HepG2 (cell line): ENCODE results near the gene PCDHB9. TPM values are rescaled to one million over a fixed set of nuclear protein-coding genes. Genes with fewer than 3 reads are reported as not detected.

ENCODE experiments used
- ATAC-seq: fragments of 200-7000 bp; cut with Tn5 transposase; 3 replicates; pipeline ENCODE4 v1.9.1; 2020; ENCODE audit warnings: mild to moderate bottlenecking, moderate library complexity
- BruUV-seq: library from RNA; stranded (reverse); fragments of 400-500 nt; replicated peaks from 2 replicates; lab custom pipeline; 2021; lab: Mats Ljungman, UMichigan
- CTCF ChIA-PET: fragments of 300-600 bp; formaldehyde crosslinking; extraction: SDS; loops from one replicate; lab custom pipeline; 2021; ENCODE audit warnings: low total read pairs, inconsistent platforms, low intra/inter-chr PET ratio; lab: Yijun Ruan, JAX
- POLR2A ChIA-PET: fragments of 350-600 bp; sonication (Branson Sonifier 250); formaldehyde crosslinking; loops from one replicate; lab custom pipeline; 2020; ENCODE audit warnings: antibody characterized with exemption, inconsistent platforms; lab: Yijun Ruan, JAX
- DNase-seq: peaks from one replicate; pipeline ENCODE4 v3.0.0-alpha.2; 2015; ENCODE audit warnings: low spot score
- FAIRE-seq: peaks from 3 replicates; lab custom pipeline; 2011; peaks lifted over from hg19 to GRCh38; lab: Jason Lieb, UNC
- H2AFZ ChIP-seq: one replicate; pipeline ENCODE4 v1.6.1; 2011; ENCODE audit warnings: low read length, inconsistent platforms
- H3K27ac ChIP-seq: fragments of 300-600 bp; 3 replicates; pipeline ENCODE4 v1.8.0; 2011; ENCODE audit warnings: mixed run types, mild to moderate bottlenecking, mixed read lengths, low read length, inconsistent platforms; ENCODE audit not compliant: insufficient read depth; ENCODE audit errors: extremely low read length
- H3K27me3 ChIP-seq, 2 experiments: fragments of 200-600 bp in 1 of 2; 2 replicates in 1 of 2; 3 replicates in 1 of 2; pipeline versions ENCODE4 v1.6.0 to v1.8.0; 2011; ENCODE audit warnings: low read length in 2 of 2, mild to moderate bottlenecking in 2 of 2, moderate library complexity in 2 of 2, inconsistent platforms in 1 of 2; ENCODE audit not compliant: insufficient read depth in 2 of 2, control insufficient read depth in 1 of 2
- H3K36me3 ChIP-seq, 2 experiments: fragments of 200-600 bp in 1 of 2; replicated peaks in 1 of 2; 2 replicates in 1 of 2; 3 replicates in 1 of 2; pipeline versions ENCODE4 v1.5.1 to v1.8.0; 2011; ENCODE audit warnings: low read length in 2 of 2, inconsistent platforms in 1 of 2; ENCODE audit not compliant: insufficient read depth in 2 of 2, control insufficient read depth in 1 of 2
- H3K4me1 ChIP-seq: 2 replicates; pipeline ENCODE4 v1.5.1; 2012; ENCODE audit warnings: low read length, inconsistent platforms; ENCODE audit not compliant: insufficient read depth
- H3K4me2 ChIP-seq: 2 replicates; pipeline ENCODE4 v1.6.0; 2011; ENCODE audit warnings: low read depth, low read length, inconsistent platforms
- H3K4me3 ChIP-seq, 3 experiments: fragments of 200-600 bp in 1 of 3; sonication (generic), shearing (Covaris generic) in 1 of 3; replicated peaks in 1 of 3; 2 replicates each; pipeline ENCODE4 v1.5.1; 2011 to 2016; ENCODE audit warnings: low read length in 3 of 3, inconsistent platforms in 2 of 3, low read depth in 2 of 3, mild to moderate bottlenecking in 2 of 3, control low read depth in 1 of 3, mixed read lengths in 1 of 3; ENCODE audit not compliant: insufficient read depth in 1 of 3
- H3K79me2 ChIP-seq: one replicate; pipeline ENCODE4 v1.6.1; 2011; ENCODE audit warnings: low read length, inconsistent platforms; ENCODE audit not compliant: insufficient read depth
- H3K9ac ChIP-seq: 2 replicates; pipeline ENCODE4 v1.6.0; 2011; ENCODE audit warnings: mild to moderate bottlenecking, low read depth, low read length, inconsistent platforms; ENCODE audit not compliant: insufficient read depth
- H3K9me3 ChIP-seq: 2 replicates; pipeline ENCODE4 v1.5.1; 2012; ENCODE audit warnings: mild to moderate bottlenecking, low read length
- H4K20me1 ChIP-seq: 2 replicates; pipeline ENCODE4 v1.6.0; 2011; ENCODE audit warnings: inconsistent platforms, mild to moderate bottlenecking, low read length, moderate library complexity; ENCODE audit not compliant: insufficient read depth
- EED ChIP-seq: sonication (generic); formaldehyde crosslinking; IDR thresholded peaks from 2 replicates; pipeline ENCODE4 v1.5.0; 2020; ENCODE audit warnings: mild to moderate bottlenecking, missing genetic modification reagents
- FLYWCH1 ChIP-seq: sonication (generic); formaldehyde crosslinking; IDR thresholded peaks from 2 replicates; pipeline ENCODE4 v1.8.1; 2023; ENCODE audit warnings: mild to moderate bottlenecking, missing genetic modification reagents
- FOXJ3 ChIP-seq: sonication (generic); formaldehyde crosslinking; IDR thresholded peaks from 2 replicates; pipeline ENCODE4 v1.4.0; 2020; ENCODE audit warnings: missing genetic modification reagents, mild to moderate bottlenecking, borderline replicate concordance
- ISL2 ChIP-seq: sonication (generic); formaldehyde crosslinking; IDR thresholded peaks from 2 replicates; pipeline ENCODE4 v1.5.0; 2020; ENCODE audit warnings: missing genetic modification reagents
- KLF12 ChIP-seq: sonication (generic); formaldehyde crosslinking; IDR thresholded peaks from 2 replicates; pipeline ENCODE4 v1.4.0; 2020; ENCODE audit warnings: missing genetic modification reagents, borderline replicate concordance
- MED1 ChIP-seq: sonication (generic); formaldehyde crosslinking; IDR thresholded peaks from 2 replicates; pipeline ENCODE4 v1.4.0; 2020; ENCODE audit warnings: missing genetic modification reagents
- PHF21A ChIP-seq: sonication (generic); formaldehyde crosslinking; IDR thresholded peaks from 2 replicates; pipeline ENCODE4 v1.5.0; 2020; ENCODE audit warnings: mild to moderate bottlenecking, missing genetic modification reagents
- RAD21 ChIP-seq: fragments of 450-650 bp; formaldehyde crosslinking; IDR thresholded peaks from 2 replicates; pipeline ENCODE4 v1.5.0; 2020; ENCODE audit warnings: mild to moderate bottlenecking
- RORA ChIP-seq: sonication (generic); formaldehyde crosslinking; IDR thresholded peaks from 2 replicates; pipeline ENCODE4 v1.5.0; 2020; ENCODE audit warnings: mild to moderate bottlenecking, missing genetic modification reagents, moderate library complexity
- SAP130 ChIP-seq: IDR thresholded peaks from 2 replicates; pipeline ENCODE4 v1.6.1; 2016; ENCODE audit warnings: low read depth
- SMC3 ChIP-seq: IDR thresholded peaks from 2 replicates; pipeline ENCODE4 v1.6.1; 2011; ENCODE audit warnings: low read length, improper control_type of control experiment
- SOX6 ChIP-seq, 2 experiments: fragments of 450-650 bp in 1 of 2; sonication (generic) in 1 of 2; formaldehyde crosslinking in 1 of 2; IDR thresholded peaks; 2 replicates each; pipeline versions ENCODE4 v1.4.0 to v1.6.1; 2017 to 2020; ENCODE audit warnings: antibody characterized with exemption in 1 of 2, mild to moderate bottlenecking in 1 of 2, missing genetic modification reagents in 1 of 2
- TFDP1 ChIP-seq: IDR thresholded peaks from 2 replicates; pipeline ENCODE4 v1.6.1; 2016; ENCODE audit warnings: missing compliant biosample characterization, missing genetic modification reagents, borderline replicate concordance
- XBP1 ChIP-seq: sonication (generic); formaldehyde crosslinking; IDR thresholded peaks from 2 replicates; pipeline ENCODE4 v1.5.0; 2020; ENCODE audit warnings: missing genetic modification reagents
- ZMYM4 ChIP-seq: sonication (generic); formaldehyde crosslinking; IDR thresholded peaks from 2 replicates; pipeline ENCODE4 v1.8.1; 2023; ENCODE audit warnings: mild to moderate bottlenecking, missing genetic modification reagents
- ZNF12 ChIP-seq: sonication (generic); formaldehyde crosslinking; IDR thresholded peaks from 2 replicates; pipeline ENCODE4 v1.5.0; 2020; ENCODE audit warnings: missing genetic modification reagents
- ZNF501 ChIP-seq: sonication (generic); formaldehyde crosslinking; IDR thresholded peaks from 2 replicates; pipeline ENCODE4 v1.5.1; 2020; ENCODE audit warnings: mild to moderate bottlenecking, moderate library complexity, missing genetic modification reagents
- WGBS: methylation state at CpG from one replicate; pipeline ENCODE4 v1.1.6; 2017; ENCODE audit warnings: low lambda C conversion rate; 5-methylcytosine and 5-hydroxymethylcytosine counted together
- in situ Hi-C: cut with HindIII; loops from 2 replicates; pipeline ENCODE4 v1.10.0; 2017; ENCODE audit warnings: low pct_unique_long_range_greater_than_20kb; ENCODE audit not compliant: extremely low pct_ligation_motif_present
- intact Hi-C: fragments of 100-400 bp; cut with micrococcal nuclease; formaldehyde crosslinking; loops from one replicate; pipeline ENCODE4 v1.10.0; 2022; ENCODE audit not compliant: unreplicated experiment
- polyA plus RNA-seq, 8 experiments: library from polyadenylated mRNA; depleted of rRNA in 3 of 8; stranded (reverse) in 7 of 8; unstranded in 1 of 8; fragments of >200 nt; fragmentation: Illumina TruSeq in 4 of 8; extraction: Trizol in 4 of 8; gene quantifications; 2 replicates each; pipeline versions ENCODE4 v1.2.1 to v1.2.3, GENCODE V29; 2011 to 2016; ENCODE audit warnings: low read depth in 4 of 8, missing spikeins in 1 of 8, mixed read lengths in 1 of 8; ENCODE audit not compliant: insufficient read depth in 1 of 8
- total RNA-seq, 5 experiments: library from RNA; depleted of rRNA; stranded (reverse); fragments of >200 nt; fragmentation: Illumina TruSeq; extraction: Trizol; gene quantifications; 2 replicates each; pipeline ENCODE4 v1.2.3, GENCODE V29; 2016; ENCODE audit warnings: low read depth in 1 of 5
- TF ChIP-seq, protein P1 (sequence below): sonication (generic); formaldehyde crosslinking; IDR thresholded peaks from 2 replicates; pipeline ENCODE4 v1.4.0; 2020; ENCODE audit warnings: missing genetic modification reagents
- TF ChIP-seq, protein P2 (sequence below): sonication (generic); formaldehyde crosslinking; IDR thresholded peaks from 2 replicates; pipeline ENCODE4 v1.5.0; 2020; ENCODE audit warnings: mild to moderate bottlenecking, missing genetic modification reagents, moderate library complexity
- TF ChIP-seq, protein P3 (sequence below): IDR thresholded peaks from 2 replicates; pipeline ENCODE4 v1.6.1; 2016; ENCODE audit warnings: low read depth

PCDHB9 gene
- total and polyA plus RNA-seq, 2 of the 13 experiments (the other 11 are each of a cell fraction or from before 2014, with no cell fraction given) = 0.17 to 0.18 TPM

DNA sequence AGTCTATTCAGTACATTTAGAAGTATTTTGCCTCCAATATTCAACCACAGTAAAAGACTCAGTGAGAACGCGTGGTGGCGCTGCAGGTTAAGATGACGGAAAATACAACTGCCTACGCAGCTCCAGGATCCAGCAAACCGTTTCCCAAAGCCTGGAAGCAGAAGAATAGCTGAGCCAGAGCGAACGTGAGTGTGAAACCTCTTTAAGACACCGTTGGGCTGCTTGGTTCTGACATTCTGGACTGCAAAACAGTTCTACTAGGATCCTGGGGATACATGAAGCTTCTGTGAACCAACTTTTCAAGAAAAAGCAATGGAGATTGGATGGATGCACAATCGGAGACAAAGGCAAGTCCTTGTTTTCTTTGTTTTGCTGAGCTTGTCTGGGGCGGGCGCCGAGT is 4.7 kb upstream of the PCDHB9 start, which contains the start of gene PCDHB16:
Gene PCDHB16 (plus strand): TSS at position 140 of the 400 bp plus-strand sequence. CDS start 173 bp downstream, at position 313.
- Histone ChIP-seq H3K4me3 (peak within 1 kb of the TSS; percentile 35 to 61 (median 58); a peak in 5 of 6 replicates), H3K36me3 (no peaks in the 10 kb centered on the region), H3K4me2 (peak within 1 kb of the TSS; percentile 66), H3K27ac (no peak within 1 kb of the TSS), H3K27me3 (no peaks in the 10 kb centered on the region; a peak in 1 of 5 replicates), H2AFZ (peak within 1 kb of the TSS; percentile 83), H3K79me2 (no peaks in the 10 kb centered on the region), H3K9me3 (no peaks in the 10 kb centered on the region), H4K20me1 (no peaks in the 10 kb centered on the region), H3K4me1 (no peaks in the 10 kb centered on the region; the same call in 1 of the 2 replicates), H3K9ac (peak within 1 kb of the TSS; percentile 38; the same call in 1 of the 2 replicates)
- no TSS peak for BruUV-seq
- ATAC-seq (peak; percentile 89), FAIRE-seq (peak; percentile 63), DNase-seq (peak; percentile 53)
- 9% methylated on average over 13 of the region's 13 CpGs for WGBS
- CTCF ChIA-PET = interaction anchor here (1.6 kb wide), 1 partner anchor 88 kb away, joined by 5 read pairs; the partner anchor contains the start of gene PCDHB2
- intact Hi-C loops = loop anchor here (1.0 to 2.0 kb wide), 2 partner anchors 87 to 98 kb away; partner anchors contain the start of gene PCDHB2
- POLR2A ChIA-PET = no interaction called here
- in situ Hi-C loops = no loop called here
- TF ChIP-seq EED (CRISPR knock-in tag) (no peak), ISL2 (0 out of 2 replicates have a peak, but pooled peaks have one; percentile 15), TFDP1 (CRISPR knock-in tag) (no peak), ZMYM4 (CRISPR knock-in tag) (0 out of 2 replicates have a peak, but pooled peaks have one; percentile 32), SOX6 (IDR thresholded peaks at IDR 0.05) (no peak), SOX6 (CRISPR knock-in tag; IDR thresholded peaks at IDR 0.05) (peak; percentile 12; the same call in 1 of the 2 replicates), SAP130 (0 out of 2 replicates have a peak, but pooled peaks have one; percentile 13), RORA (CRISPR knock-in tag) (no peak), ZNF12 (CRISPR knock-in tag) (no peak), FLYWCH1 (no peak), XBP1 (CRISPR knock-in tag) (0 out of 2 replicates have a peak, but pooled peaks have one; percentile 24), FOXJ3 (CRISPR knock-in tag) (0 out of 2 replicates have a peak, but pooled peaks have one; percentile 24), PHF21A (CRISPR knock-in tag) (no peak), SMC3 (peak; percentile 45; the same call in 1 of the 2 replicates), KLF12 (CRISPR knock-in tag) (0 out of 2 replicates have a peak, but pooled peaks have one; percentile 58), MED1 (CRISPR knock-in tag) (0 out of 2 replicates have a peak, but pooled peaks have one; percentile 27), RAD21 (CRISPR knock-in tag) (peak; percentile 56; the same call in 1 of the 2 replicates), ZNF501 (CRISPR knock-in tag) (peak; percentile 67)
- TF ChIP-seq, protein P1, sequence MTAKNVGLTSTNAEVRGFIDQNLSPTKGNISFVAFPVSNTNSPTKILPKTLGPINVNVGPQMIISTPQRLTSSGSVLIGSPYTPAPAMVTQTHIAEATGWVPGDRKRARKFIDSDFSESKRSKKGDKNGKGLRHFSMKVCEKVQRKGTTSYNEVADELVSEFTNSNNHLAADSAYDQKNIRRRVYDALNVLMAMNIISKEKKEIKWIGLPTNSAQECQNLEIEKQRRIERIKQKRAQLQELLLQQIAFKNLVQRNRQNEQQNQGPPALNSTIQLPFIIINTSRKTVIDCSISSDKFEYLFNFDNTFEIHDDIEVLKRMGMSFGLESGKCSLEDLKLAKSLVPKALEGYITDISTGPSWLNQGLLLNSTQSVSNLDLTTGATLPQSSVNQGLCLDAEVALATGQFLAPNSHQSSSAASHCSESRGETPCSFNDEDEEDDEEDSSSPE (CRISPR knock-in tag) = no peak
- TF ChIP-seq, protein P2, sequence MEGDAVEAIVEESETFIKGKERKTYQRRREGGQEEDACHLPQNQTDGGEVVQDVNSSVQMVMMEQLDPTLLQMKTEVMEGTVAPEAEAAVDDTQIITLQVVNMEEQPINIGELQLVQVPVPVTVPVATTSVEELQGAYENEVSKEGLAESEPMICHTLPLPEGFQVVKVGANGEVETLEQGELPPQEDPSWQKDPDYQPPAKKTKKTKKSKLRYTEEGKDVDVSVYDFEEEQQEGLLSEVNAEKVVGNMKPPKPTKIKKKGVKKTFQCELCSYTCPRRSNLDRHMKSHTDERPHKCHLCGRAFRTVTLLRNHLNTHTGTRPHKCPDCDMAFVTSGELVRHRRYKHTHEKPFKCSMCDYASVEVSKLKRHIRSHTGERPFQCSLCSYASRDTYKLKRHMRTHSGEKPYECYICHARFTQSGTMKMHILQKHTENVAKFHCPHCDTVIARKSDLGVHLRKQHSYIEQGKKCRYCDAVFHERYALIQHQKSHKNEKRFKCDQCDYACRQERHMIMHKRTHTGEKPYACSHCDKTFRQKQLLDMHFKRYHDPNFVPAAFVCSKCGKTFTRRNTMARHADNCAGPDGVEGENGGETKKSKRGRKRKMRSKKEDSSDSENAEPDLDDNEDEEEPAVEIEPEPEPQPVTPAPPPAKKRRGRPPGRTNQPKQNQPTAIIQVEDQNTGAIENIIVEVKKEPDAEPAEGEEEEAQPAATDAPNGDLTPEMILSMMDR = peak; percentile 79
- TF ChIP-seq, protein P3, sequence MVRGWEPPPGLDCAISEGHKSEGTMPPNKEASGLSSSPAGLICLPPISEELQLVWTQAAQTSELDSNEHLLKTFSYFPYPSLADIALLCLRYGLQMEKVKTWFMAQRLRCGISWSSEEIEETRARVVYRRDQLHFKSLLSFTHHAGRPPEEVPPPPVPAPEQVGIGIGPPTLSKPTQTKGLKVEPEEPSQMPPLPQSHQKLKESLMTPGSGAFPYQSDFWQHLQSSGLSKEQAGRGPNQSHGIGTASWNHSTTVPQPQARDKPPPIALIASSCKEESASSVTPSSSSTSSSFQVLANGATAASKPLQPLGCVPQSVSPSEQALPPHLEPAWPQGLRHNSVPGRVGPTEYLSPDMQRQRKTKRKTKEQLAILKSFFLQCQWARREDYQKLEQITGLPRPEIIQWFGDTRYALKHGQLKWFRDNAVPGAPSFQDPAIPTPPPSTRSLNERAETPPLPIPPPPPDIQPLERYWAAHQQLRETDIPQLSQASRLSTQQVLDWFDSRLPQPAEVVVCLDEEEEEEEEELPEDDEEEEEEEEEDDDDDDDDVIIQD (CRISPR knock-in tag) = 0 out of 2 replicates have a peak, but pooled peaks have one; percentile 38
